GM19328 (cell line): ENCODE measurements around the gene POGZ.
"Not testable (repeated sequence)": the region's sequence is repeated elsewhere in the genome, so short reads cannot be mapped to it uniquely, and the experiment has no call there.

ENCODE experiments used
- ATAC-seq: cut with Tn5 transposase; IDR thresholded peaks from one replicate; pipeline ENCODE4 v1.9.1; 2021; ENCODE audit warnings: mild to moderate bottlenecking, moderate library complexity; ENCODE audit not compliant: unreplicated experiment

Gene POGZ

GRCh38 chr1:151478140-151478812 lies 19.0 kb upstream of the POGZ start:
- no peak for ATAC-seq

GRCh38 chr1:151477066-151477465 lies 17.8 kb upstream of the POGZ start:
- ATAC-seq, result no peak

GRCh38 chr1:151476083-151476482 lies 16.8 kb upstream of the POGZ start:
- ATAC-seq, result no peak

GRCh38 chr1:151475175-151475574 lies 15.9 kb upstream of the POGZ start:
- ATAC-seq, result no peak

- ATAC-seq, result no peak
Measured at GRCh38 chr1:151474745-151475144, 15.5 kb upstream of the POGZ start.

GRCh38 chr1:151472856-151473731 lies 13.8 kb upstream of the POGZ start:
- no peak for ATAC-seq

GRCh38 chr1:151465026-151465425 lies 5.7 kb upstream of the POGZ start:
- no peak for ATAC-seq

GRCh38 chr1:151461694-151462093 lies 2.4 kb upstream of the POGZ start:
- ATAC-seq, result no peak

GRCh38 chr1:151458802-151459330 lies 428 bp downstream of the POGZ start:
- ATAC-seq, result peak; percentile 38

- ATAC-seq, result no peak
Measured at GRCh38 chr1:151457911-151458801, 1.1 kb downstream of the POGZ start.

- no peak for ATAC-seq
Measured at GRCh38 chr1:151455966-151456365, 3.3 kb downstream of the POGZ start.

- ATAC-seq, result no peak
Measured at GRCh38 chr1:151455231-151455630, 4.1 kb downstream of the POGZ start.

GRCh38 chr1:151447696-151448095 lies 11.6 kb downstream of the POGZ start:
- ATAC-seq, result no peak

- ATAC-seq, result no peak
Measured at GRCh38 chr1:151444783-151445177, 14.5 kb downstream of the POGZ start.

GRCh38 chr1:151443846-151444782 lies 15.2 kb downstream of the POGZ start:
- ATAC-seq, result no peak

GRCh38 chr1:151437396-151437795 lies 21.9 kb downstream of the POGZ start:
- ATAC-seq, result not testable (repeated sequence)

GRCh38 chr1:151436985-151437384 lies 22.3 kb downstream of the POGZ start:
- no peak for ATAC-seq

- no peak for ATAC-seq
Measured at GRCh38 chr1:151435174-151435573, 24.1 kb downstream of the POGZ start.

GRCh38 chr1:151433827-151434226 lies 25.5 kb downstream of the POGZ start:
- not testable (repeated sequence) for ATAC-seq

GRCh38 chr1:151428068-151428467 lies 31.2 kb downstream of the POGZ start:
- ATAC-seq, result no peak
